GM23338 (cell line): ENCODE measurements around the gene NGEF. TPM values are rescaled to one million over a fixed set of nuclear protein-coding genes. Genes with fewer than 3 reads are reported as not detected.

Source experiments
- EZH2 ChIP-seq: fragments of 200-600 bp; sonication (generic); IDR thresholded peaks from one replicate; pipeline ENCODE4 v1.8.0; 2017; ENCODE audit warnings: antibody characterized with exemption, mild to moderate bottlenecking, low read depth; ENCODE audit not compliant: unreplicated experiment
- NANOG ChIP-seq: IDR thresholded peaks from 2 replicates; pipeline ENCODE4 v1.6.1; 2016; ENCODE audit warnings: antibody characterized with exemption, borderline replicate concordance
- POLR2AphosphoS5 ChIP-seq: IDR thresholded peaks from 2 replicates; pipeline ENCODE4 v1.6.1; 2016; ENCODE audit warnings: antibody characterized with exemption, low read depth
- REST ChIP-seq: IDR thresholded peaks from one replicate; pipeline ENCODE4 v1.6.1; 2018; ENCODE audit warnings: antibody characterized with exemption; ENCODE audit not compliant: unreplicated experiment
- ZNF114 ChIP-seq: fragments of 250-450 bp; sonication (Bioruptor Pico); IDR thresholded peaks from 2 replicates; pipeline ENCODE4 v1.5.0; 2020; ENCODE audit warnings: mild to moderate bottlenecking, moderate library complexity
- ZNF462 ChIP-seq: fragments of 250-450 bp; sonication (Bioruptor Pico); IDR thresholded peaks from 2 replicates; pipeline ENCODE4 v1.5.0; 2020; ENCODE audit warnings: mild to moderate bottlenecking, moderate library complexity
- polyA plus RNA-seq: library from polyadenylated mRNA; unstranded; fragments of >200 nt; fragmentation: Nextera tagmentation; extraction: Ambion mirVana; gene quantifications from 2 replicates; pipeline ENCODE4 v1.2.1, GENCODE V29; 2016
- total RNA-seq: library from RNA; depleted of rRNA; stranded (reverse); fragments of >200 nt; shearing (Covaris generic); gene quantifications from 2 replicates; pipeline ENCODE4 v1.2.3, GENCODE V29; 2014

The NGEF gene
- total and polyA plus RNA-seq, 2 experiments from 2014 or later, result 1.8 to 5.4 TPM

- no peak for TF ChIP-seq ZNF462 (CRISPR knock-in tag)
- no peak for TF ChIP-seq REST
- TF ChIP-seq POLR2AphosphoS5, result no peak
- TF ChIP-seq ZNF114 (CRISPR knock-in tag), result no peak
- no peak for TF ChIP-seq NANOG
- no peak for TF ChIP-seq EZH2
Measured at GRCh38 chr2:232927793-232928550, 85.1 kb downstream of the NGEF start (continued).
